Measurements from ENCODE around the gene EFNA5.

GRCh38 chr5:107651325-107651724 lies 19.4 kb downstream of the EFNA5 start:
- no peak for TF ChIP-seq EZH2 (IDR thresholded peaks at IDR 0.05)
- no peak for TF ChIP-seq POLR2AphosphoS5 (IDR thresholded peaks at IDR 0.05; ENCODE audit: borderline replicate concordance, low read depth, low read length)

Measured in SK-N-MC (cell line).